HT-29 (cell line): ENCODE data around the gene TNS2. TPM values are rescaled to one million over a fixed set of nuclear protein-coding genes. Genes with fewer than 3 reads are reported as not detected.

Source experiments
- DNase-seq: peaks from one replicate; pipeline ENCODE4 v3.0.0-alpha.2; 2015; ENCODE audit warnings: low spot score
- small RNA-seq: library from RNA; depleted of rRNA; stranded (forward); fragments of <200 nt; gene quantifications from one replicate; pipeline ENCODE3, GENCODE V24; 2014
- total RNA-seq: library from RNA; depleted of rRNA; stranded (reverse); fragments of >200 nt; shearing (Covaris generic); gene quantifications from 2 replicates; pipeline ENCODE4 v1.2.3, GENCODE V29; 2014; rRNA removed

Gene TNS2
- total RNA-seq, 1 experiment from 2014 or later, result 71.9 TPM

- DNase-seq, result no peak
These were observed 63.4 kb downstream of the TNS2 start for GRCh38 chr12:53113136-53113705.

GRCh38 chr12:53113951-53114350 is 64.1 kb downstream of the TNS2 start:
- no peak for DNase-seq

Small RNAs within 50 kb of the gene (small RNA-seq; reads per million reads assigned to genes)
- not detected for gene MIR6757

Other genes starting within 250 kb of the TNS2 start
- 0.47 TPM in 1 of 2 replicates, not detected in the other for gene KRT4, start 235.9 kb upstream of the TNS2 start, total RNA-seq
- gene KRT79, start 215.8 kb upstream of the TNS2 start, total RNA-seq, result not detected in 2 replicates
- gene KRT78, start 201.1 kb upstream of the TNS2 start, total RNA-seq, result not detected in 2 replicates
- 5,686 and 5,723 TPM in 2 replicates for gene KRT8, start 145.0 kb upstream of the TNS2 start, total RNA-seq
- gene KRT18, start 100.9 kb upstream of the TNS2 start, total RNA-seq, result 9,796 and 10,041 TPM in 2 replicates
- gene EIF4B, start 43.6 kb upstream of the TNS2 start, total RNA-seq, result 401 and 417 TPM in 2 replicates
- gene SPRYD3, start 29.3 kb downstream of the TNS2 start, total RNA-seq, result 27.4 and 29.0 TPM in 2 replicates
- 394 and 417 TPM in 2 replicates for gene IGFBP6, start 47.6 kb downstream of the TNS2 start, total RNA-seq
- gene SOAT2, start 53.4 kb downstream of the TNS2 start, total RNA-seq, result 0.15 and 0.23 TPM in 2 replicates
- gene ZNF740, start 130.7 kb downstream of the TNS2 start, total RNA-seq, result 8.1 and 8.8 TPM in 2 replicates
- 14.7 and 16.3 TPM in 2 replicates for gene CSAD, start 130.9 kb downstream of the TNS2 start, total RNA-seq
- gene ITGB7, start 157.2 kb downstream of the TNS2 start, total RNA-seq, result 8.1 and 11.4 TPM in 2 replicates
- 89.7 and 92.5 TPM in 2 replicates for gene RARG, start 182.1 kb downstream of the TNS2 start, total RNA-seq
- 28.0 and 31.0 TPM in 2 replicates for gene ESPL1, start 218.2 kb downstream of the TNS2 start, total RNA-seq
- gene PFDN5, start 245.5 kb downstream of the TNS2 start, total RNA-seq, result 219 and 260 TPM in 2 replicates
- gene MYG1, start 249.6 kb downstream of the TNS2 start, total RNA-seq, result 92.5 and 106 TPM in 2 replicates